ENCODE measurements around the gene UGT1A1. TPM values are rescaled to one million over a fixed set of nuclear protein-coding genes. Genes with fewer than 3 reads are reported as not detected.

The UGT1A1 gene
- total RNA-seq, 1 donor from 2014 or later: not detected

DNA sequence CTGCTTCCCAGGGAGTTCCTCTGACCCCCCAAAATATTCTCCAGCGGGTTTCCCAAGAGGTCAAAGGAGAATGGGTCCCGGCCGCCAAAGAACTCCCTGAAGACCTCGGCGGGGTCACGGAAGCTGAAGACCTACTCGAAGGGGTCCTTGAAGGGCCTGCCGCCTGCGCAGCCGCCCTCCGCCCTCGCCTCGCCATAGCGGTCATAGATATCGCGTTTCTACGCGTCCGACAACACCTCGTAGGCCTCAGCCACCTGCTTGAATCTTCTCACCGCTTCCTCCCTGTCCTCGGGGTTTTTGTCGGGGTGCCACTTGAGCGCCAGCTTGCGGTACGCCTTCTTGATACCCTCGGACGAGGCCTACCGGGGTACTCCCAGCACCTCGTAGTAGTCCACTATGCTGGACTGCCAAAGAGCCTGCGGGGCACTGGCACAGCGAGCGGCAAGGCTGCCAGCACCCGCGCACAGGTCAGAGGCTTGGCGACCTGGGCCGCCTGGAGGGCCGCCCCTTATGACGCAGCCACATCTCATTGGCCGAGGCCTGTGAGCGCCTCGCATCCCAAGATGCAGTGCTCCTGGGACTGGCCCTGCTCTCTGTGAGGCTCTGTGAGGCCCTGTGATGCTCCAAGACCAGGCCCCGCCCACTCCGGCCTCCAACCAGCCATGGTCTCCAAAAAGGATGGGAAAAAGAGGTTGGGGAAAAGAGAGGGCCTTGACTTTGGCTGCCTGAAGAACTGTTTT lies 5.0 kb upstream of the UGT1A1 start:
- DNase-seq (ENCODE audit: low spot score): no peak
- Mint-ChIP-seq H3K4me3 (ENCODE audit: unreplicated experiment) (no peak overlapping the region), H3K27ac (ENCODE audit: unreplicated experiment) (no peak overlapping the region), H3K27me3 (ENCODE audit: unreplicated experiment) (no peaks in the 10 kb centered on the region), H3K4me1 (ENCODE audit: unreplicated experiment) (no peaks in the 10 kb centered on the region), H3K9me3 (ENCODE audit: unreplicated experiment) (peaks cover 11% of the 10 kb centered on the region), H3K36me3 (ENCODE audit: low read depth, unreplicated experiment) (peaks cover 5% of the 10 kb centered on the region)
- TF ChIP-seq, protein P1, sequence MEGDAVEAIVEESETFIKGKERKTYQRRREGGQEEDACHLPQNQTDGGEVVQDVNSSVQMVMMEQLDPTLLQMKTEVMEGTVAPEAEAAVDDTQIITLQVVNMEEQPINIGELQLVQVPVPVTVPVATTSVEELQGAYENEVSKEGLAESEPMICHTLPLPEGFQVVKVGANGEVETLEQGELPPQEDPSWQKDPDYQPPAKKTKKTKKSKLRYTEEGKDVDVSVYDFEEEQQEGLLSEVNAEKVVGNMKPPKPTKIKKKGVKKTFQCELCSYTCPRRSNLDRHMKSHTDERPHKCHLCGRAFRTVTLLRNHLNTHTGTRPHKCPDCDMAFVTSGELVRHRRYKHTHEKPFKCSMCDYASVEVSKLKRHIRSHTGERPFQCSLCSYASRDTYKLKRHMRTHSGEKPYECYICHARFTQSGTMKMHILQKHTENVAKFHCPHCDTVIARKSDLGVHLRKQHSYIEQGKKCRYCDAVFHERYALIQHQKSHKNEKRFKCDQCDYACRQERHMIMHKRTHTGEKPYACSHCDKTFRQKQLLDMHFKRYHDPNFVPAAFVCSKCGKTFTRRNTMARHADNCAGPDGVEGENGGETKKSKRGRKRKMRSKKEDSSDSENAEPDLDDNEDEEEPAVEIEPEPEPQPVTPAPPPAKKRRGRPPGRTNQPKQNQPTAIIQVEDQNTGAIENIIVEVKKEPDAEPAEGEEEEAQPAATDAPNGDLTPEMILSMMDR (IDR thresholded peaks at IDR 0.05; ENCODE audit: unreplicated experiment): no peak

- H3K4me1 Mint-ChIP-seq (ENCODE audit: unreplicated experiment): no peaks in the 10 kb centered on the region
- TF ChIP-seq, protein P1 (IDR thresholded peaks at IDR 0.05; ENCODE audit: unreplicated experiment): no peak
- H3K36me3 Mint-ChIP-seq (ENCODE audit: low read depth, unreplicated experiment): peaks cover 4% of the 10 kb centered on the region
- H3K4me3 Mint-ChIP-seq (ENCODE audit: unreplicated experiment): no peak overlapping the region
- peaks cover 5% of the 10 kb centered on the region for H3K9me3 Mint-ChIP-seq (ENCODE audit: unreplicated experiment)
- no peaks in the 10 kb centered on the region for H3K27me3 Mint-ChIP-seq (ENCODE audit: unreplicated experiment)
- DNase-seq (ENCODE audit: low spot score): no peak
- no peak overlapping the region for H3K27ac Mint-ChIP-seq (ENCODE audit: unreplicated experiment)
These were observed 3.5 kb upstream of the UGT1A1 start for GRCh38 chr2:233756429-233757081.

DNA sequence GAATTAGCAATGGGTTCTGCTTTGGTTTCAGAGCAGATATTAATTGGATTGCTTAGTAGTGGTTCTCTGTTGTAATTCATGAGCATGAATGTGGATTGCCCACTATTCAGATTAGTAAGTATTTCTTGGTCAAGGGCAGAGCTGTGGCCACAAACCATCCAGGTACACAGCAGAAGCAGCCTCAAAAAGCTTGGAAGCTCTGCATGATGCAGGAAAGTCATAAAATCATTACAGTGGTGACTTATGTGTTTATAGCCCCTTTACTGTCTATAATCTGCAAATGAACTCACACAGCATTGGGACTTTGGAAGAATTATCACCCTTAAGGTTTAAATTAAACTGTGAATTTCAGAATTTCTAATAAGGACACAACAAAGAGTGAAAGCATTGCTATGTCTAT lies 1.9 kb upstream of the UGT1A1 start:
- TF ChIP-seq, protein P1 (IDR thresholded peaks at IDR 0.05; ENCODE audit: unreplicated experiment): no peak
- Mint-ChIP-seq H3K4me1 (ENCODE audit: unreplicated experiment) (no peaks in the 10 kb centered on the region), H3K9me3 (ENCODE audit: unreplicated experiment) (no peaks in the 10 kb centered on the region), H3K27me3 (ENCODE audit: unreplicated experiment) (no peaks in the 10 kb centered on the region), H3K27ac (ENCODE audit: unreplicated experiment) (no peak overlapping the region), H3K36me3 (ENCODE audit: low read depth, unreplicated experiment) (no peaks in the 10 kb centered on the region), H3K4me3 (ENCODE audit: unreplicated experiment) (no peak overlapping the region)
- DNase-seq (ENCODE audit: low spot score): no peak

- Mint-ChIP-seq H3K9me3 (ENCODE audit: unreplicated experiment) (no peaks in the 10 kb centered on the region), H3K36me3 (ENCODE audit: low read depth, unreplicated experiment) (no peaks in the 10 kb centered on the region), H3K4me1 (ENCODE audit: unreplicated experiment) (no peaks in the 10 kb centered on the region), H3K27ac (ENCODE audit: unreplicated experiment) (no peak overlapping the region), H3K27me3 (ENCODE audit: unreplicated experiment) (no peaks in the 10 kb centered on the region), H3K4me3 (ENCODE audit: unreplicated experiment) (no peak overlapping the region)
- TF ChIP-seq, protein P1 (IDR thresholded peaks at IDR 0.05; ENCODE audit: unreplicated experiment): no peak
- DNase-seq (ENCODE audit: low spot score): no peak
These were observed 1.2 kb upstream of the UGT1A1 start for GRCh38 chr2:233758849-233759248.
